NB4 (cell line): ENCODE data around the gene ASPRV1.

Experiments
- DNase-seq: peaks from one replicate; pipeline ENCODE4 v3.0.0; 2010; ENCODE audit warnings: low read depth
- H3K4me3 ChIP-seq: one replicate; pipeline ENCODE4 v1.5.1; 2011; ENCODE audit warnings: mild to moderate bottlenecking, low read depth, low read length, moderate library complexity
- MYC ChIP-seq: IDR thresholded peaks from 2 replicates; pipeline ENCODE4 v1.6.1; 2011; ENCODE audit warnings: low read depth, low read length
- POLR2A ChIP-seq: IDR thresholded peaks from 2 replicates; pipeline ENCODE4 v1.6.1; 2011; ENCODE audit warnings: mild to moderate bottlenecking; ENCODE audit not compliant: insufficient read length; ENCODE audit errors: extremely low read depth
- TF ChIP-seq, protein P1 (sequence below): IDR thresholded peaks from one replicate; pipeline ENCODE4 v1.5.1; 2012; ENCODE audit warnings: low read depth, low read length
- TF ChIP-seq, protein P2 (sequence below): IDR thresholded peaks from 2 replicates; pipeline ENCODE4 v1.6.1; 2011; ENCODE audit warnings: low read depth, low read length

The ASPRV1 gene

DNA sequence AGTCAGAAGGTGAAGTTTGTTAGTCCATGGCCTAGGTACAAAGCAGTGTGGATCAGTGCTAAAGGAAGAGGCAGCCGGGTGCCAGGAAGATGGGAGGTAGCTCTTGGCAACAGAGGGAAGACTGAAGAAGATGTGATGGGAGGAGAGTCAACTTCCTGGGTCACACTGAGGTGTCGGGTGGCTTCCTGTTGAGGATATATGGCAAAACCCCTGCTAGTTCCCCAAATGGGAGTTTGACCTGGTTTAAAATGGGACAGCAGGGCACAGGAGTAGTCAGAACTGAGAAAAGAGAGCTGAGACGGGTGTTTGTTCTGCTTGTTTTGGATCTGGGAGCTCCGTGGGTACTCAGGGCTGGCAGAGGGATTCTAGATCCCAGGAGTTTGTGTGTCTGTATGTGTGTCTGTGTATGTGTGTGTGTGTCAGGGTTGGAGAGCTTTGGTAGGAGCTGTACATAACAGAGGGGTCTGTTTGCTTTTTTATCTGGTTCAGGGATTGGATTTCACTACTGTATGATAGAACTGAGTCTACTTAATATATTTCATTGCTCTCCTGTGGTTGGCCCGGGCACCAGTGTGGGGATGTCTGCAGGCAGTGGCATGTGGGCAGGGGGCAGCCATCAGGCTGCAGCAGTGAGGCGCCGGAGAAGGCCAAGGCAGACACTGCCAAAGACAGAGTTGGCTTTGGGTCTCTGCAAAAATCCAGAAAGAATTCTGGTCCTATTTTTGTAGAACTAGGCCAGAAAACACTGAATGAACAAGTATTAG is 29.4 kb downstream of the ASPRV1 start:
- TF ChIP-seq, protein P1, sequence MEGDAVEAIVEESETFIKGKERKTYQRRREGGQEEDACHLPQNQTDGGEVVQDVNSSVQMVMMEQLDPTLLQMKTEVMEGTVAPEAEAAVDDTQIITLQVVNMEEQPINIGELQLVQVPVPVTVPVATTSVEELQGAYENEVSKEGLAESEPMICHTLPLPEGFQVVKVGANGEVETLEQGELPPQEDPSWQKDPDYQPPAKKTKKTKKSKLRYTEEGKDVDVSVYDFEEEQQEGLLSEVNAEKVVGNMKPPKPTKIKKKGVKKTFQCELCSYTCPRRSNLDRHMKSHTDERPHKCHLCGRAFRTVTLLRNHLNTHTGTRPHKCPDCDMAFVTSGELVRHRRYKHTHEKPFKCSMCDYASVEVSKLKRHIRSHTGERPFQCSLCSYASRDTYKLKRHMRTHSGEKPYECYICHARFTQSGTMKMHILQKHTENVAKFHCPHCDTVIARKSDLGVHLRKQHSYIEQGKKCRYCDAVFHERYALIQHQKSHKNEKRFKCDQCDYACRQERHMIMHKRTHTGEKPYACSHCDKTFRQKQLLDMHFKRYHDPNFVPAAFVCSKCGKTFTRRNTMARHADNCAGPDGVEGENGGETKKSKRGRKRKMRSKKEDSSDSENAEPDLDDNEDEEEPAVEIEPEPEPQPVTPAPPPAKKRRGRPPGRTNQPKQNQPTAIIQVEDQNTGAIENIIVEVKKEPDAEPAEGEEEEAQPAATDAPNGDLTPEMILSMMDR: no peak
- TF ChIP-seq, protein P2, sequence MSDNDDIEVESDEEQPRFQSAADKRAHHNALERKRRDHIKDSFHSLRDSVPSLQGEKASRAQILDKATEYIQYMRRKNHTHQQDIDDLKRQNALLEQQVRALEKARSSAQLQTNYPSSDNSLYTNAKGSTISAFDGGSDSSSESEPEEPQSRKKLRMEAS: no peak
- TF ChIP-seq POLR2A (no peak), MYC (no peak)
- DNase-seq: peak; percentile 52
- H3K4me3 ChIP-seq: no peak overlapping the region

DNA sequence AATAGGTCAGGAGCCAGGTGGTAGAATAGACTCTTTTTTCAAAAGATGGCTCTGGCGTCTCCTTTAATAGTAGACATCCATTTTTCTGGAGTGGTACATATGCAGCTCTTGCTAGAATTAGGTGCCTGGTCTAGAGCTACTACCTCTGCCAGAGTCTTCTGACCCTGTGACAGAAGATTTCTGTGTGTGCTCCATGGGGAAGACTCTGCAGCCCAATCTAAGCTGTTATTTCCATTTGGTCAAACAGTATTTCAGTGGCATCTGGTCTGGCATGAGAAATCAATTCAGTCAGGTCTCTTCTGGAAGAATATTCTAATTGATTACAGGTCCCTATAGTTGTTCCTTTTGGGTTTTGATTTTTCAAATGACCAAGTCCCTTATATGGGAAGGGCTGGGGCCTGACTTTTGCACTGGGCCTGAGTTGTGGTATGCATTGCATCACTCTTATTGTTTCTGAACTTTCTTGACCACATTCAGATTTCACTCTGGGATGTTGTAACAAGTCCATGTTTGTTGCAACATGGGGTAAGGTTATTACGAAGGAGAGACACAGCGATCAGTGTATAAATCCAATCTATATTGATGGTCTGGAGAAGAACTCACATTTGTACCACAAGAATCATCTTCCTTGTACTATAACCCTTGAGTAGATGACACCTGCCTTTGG is 34.4 kb downstream of the ASPRV1 start:
- TF ChIP-seq, protein P2: no peak
- TF ChIP-seq MYC (no peak), POLR2A (no peak)
- TF ChIP-seq, protein P1: no peak
- no peak overlapping the region for H3K4me3 ChIP-seq
- DNase-seq: peak; percentile 93

DNA sequence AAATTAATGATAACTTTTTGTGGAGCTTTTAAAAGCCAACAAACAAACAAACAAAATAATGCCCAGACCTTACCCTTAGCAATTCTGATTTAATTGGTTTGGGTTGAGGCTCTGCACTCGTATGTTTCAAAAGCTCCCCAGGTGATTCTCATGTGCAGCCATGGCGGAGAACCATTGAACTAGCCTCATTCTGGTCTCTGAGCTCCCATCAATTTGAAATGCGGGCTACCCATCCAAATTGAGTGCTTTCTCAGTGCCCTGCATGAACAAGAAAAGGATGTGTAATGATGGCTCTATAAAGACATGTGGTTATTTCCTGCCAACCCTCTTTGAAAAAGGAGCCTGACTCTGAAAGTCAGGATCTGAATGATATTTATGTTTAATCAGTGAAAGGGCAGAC is 38.3 kb downstream of the ASPRV1 start:
- TF ChIP-seq, protein P1: no peak
- TF ChIP-seq POLR2A (no peak), MYC (no peak)
- TF ChIP-seq, protein P2: no peak
- DNase-seq: no peak
- no peak overlapping the region for H3K4me3 ChIP-seq

DNA sequence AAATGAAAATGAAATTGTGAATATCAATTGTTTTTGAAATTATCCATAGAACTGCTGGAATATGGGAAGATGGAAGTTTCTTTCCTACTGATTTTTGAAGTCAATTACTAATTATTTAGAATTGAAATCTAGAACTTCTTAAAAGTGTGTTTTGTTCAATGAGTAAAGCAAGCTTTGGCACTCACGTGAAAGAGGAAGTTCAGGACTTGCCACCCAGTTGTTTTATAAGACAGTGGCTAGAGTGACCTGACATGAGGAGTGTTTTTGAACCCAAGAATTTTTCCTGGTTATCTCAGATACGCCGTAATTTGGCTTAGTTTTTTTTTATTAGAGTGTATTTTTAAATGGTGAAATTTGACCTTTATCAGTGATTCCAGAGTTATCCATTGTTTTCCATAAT is 43.0 kb downstream of the ASPRV1 start:
- no peak for TF ChIP-seq MYC
- TF ChIP-seq, protein P1: no peak
- TF ChIP-seq, protein P2: no peak
- TF ChIP-seq POLR2A: no peak
- DNase-seq: peak; percentile 71
- peak overlapping the region; percentile 71 for H3K4me3 ChIP-seq

DNA sequence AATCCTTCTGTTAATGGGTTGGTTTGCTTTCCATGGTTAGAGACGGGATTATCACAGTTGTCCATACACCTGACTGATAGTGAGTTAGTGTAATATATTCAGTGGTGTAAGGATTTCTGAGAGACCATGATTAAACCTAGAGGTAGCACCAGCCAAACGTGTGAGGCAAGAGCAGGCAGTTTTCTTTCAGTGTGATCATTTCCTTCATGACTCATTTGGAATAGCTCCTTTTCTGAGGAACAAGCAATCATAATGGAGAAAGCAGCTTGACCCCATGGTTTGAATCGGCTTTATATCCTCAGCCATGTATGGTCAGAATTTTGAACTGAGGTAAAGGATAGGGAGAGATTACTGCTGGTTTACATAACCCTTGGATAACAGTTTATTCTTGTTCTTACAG is 43.6 kb downstream of the ASPRV1 start:
- DNase-seq: peak; percentile 67
- H3K4me3 ChIP-seq: peak overlapping the region; percentile 71
- TF ChIP-seq, protein P1: no peak
- no peak for TF ChIP-seq POLR2A
- TF ChIP-seq, protein P2: no peak
- TF ChIP-seq MYC: no peak
